NCI-H774 (cell line): ENCODE data around the gene EPN2.
"Not testable (repeated sequence)": the region's sequence is repeated elsewhere in the genome, so short reads cannot be mapped to it uniquely, and the experiment has no call there.

ENCODE experiments used
- DNase-seq: peaks from one replicate; lab custom pipeline; 2025; lab: John Stamatoyannopoulos, UW

The EPN2 gene

DNA sequence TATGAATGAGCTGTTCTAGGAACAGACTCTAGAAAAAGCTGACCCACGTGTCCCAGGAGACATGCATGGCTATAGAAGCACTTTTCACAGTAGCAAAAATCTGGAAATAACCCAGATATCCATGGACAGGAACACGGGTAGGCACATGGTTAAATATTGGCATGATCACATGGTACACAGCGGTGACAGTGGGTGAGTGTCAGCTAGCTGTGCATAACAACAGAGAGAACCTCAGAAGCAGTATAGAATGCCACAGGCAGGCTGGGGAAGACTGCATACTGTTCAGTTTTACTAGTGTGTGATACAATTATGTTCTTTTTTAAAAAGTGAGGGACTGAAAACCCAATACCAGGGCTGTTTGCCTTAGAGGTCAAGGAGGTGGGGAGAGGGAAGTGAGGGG is 31.4 kb downstream of the EPN2 start:
- DNase-seq = no peak

DNA sequence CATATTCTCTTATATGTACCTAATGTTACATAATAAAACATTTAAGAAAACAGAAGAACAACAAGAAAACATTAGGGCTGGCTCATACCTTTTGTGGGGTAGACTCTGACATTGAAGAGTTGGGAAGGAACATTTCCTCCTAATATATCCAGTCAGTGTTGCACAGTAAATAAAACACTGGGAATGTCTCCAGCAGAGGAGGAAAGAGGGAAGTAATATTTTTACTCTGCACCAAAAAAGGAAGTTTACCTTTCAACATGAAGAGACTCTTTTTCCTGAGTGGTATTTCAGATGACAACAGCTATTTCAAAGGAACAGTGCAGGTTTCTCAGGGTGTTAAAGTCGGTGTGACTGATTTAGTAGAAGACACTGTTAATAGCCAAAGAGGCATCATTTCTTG is 31.9 kb downstream of the EPN2 start:
- no peak for DNase-seq

DNA sequence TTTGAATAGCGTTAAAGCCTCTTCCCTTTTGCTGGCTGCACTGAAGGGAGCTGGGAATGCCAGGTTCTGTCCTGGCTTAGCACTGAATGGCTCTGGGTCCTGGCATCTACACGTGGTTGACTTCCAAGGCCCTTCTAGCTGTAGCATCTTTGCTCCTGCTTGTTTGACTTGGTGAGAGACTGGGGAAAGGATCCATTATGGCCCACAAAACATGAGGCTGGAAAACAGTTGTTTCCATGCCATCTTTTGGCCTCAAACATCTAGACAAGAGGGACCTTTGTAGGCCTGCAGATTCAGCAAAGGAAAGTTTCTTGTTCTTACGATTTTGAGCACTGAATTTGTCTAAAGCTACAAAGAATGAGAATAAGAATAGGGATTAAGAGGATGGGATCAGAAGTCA is 32.5 kb downstream of the EPN2 start:
- no peak for DNase-seq

GRCh38 chr17:19270347-19270703 is 33.2 kb downstream of the EPN2 start:
- no peak for DNase-seq

- no peak for DNase-seq
Observed at GRCh38 chr17:19270704-19271611, 33.8 kb downstream of the EPN2 start.

GRCh38 chr17:19271780-19272357 is 34.7 kb downstream of the EPN2 start:
- no peak for DNase-seq

DNA sequence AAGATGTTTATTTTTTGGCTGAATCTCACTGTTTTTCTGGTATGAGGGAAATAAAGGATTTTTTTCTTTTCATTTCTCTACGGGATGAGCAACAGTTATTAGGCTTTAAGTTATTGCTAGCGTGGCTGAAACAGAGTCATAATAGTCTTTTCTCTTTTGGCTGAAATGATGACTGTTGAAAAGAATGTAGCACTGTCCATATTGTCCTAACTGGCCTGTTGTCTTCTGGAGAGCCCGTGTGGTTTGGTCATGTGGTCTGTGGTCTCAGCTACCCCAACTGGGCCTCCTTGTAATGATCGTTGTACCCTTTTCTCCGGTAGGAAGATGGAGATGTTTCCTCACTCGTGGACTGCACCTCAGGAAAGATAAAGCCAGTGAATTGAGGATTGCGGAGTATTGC is 36.6 kb downstream of the EPN2 start:
- DNase-seq = no peak

GRCh38 chr17:19274893-19275292 is 37.7 kb downstream of the EPN2 start:
- no peak for DNase-seq

DNA sequence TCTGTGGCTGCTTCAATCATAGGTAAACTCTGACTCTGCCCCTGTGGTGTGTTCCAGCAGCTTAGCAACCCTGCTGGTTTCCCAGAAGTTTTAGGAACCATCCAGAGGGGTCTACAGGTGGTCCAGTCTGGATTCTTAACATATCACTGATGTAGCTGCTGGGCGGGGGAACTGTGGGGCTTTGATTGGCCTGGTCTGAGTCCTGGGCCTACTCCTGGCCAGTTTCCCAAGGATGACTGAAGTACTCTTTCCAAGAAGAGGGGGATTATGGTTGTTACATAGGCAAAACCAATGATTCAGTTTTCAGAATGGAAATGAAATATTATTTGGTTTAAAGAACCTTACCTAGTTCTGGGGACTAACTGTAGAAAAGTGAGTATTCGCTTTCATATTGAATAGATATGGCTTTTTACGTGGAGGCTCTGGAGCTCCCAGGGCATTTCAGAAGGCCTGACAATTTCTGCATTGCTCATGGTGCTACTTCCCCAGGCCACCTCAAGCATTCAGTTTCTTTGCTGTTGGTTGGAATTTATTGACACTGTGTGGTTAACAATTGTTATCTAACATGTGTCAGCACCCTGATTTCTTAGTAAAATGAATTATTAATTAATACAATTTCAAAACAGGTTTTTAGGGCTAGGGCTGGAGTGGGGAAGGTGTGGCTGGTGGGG is 38.4 kb downstream of the EPN2 start:
- DNase-seq = no peak

- DNase-seq = not testable (repeated sequence)
Observed at GRCh38 chr17:19278284-19278683, 41.1 kb downstream of the EPN2 start.

GRCh38 chr17:19278729-19279128 is 41.6 kb downstream of the EPN2 start:
- DNase-seq = no peak

- DNase-seq = no peak
Observed at GRCh38 chr17:19281161-19281560, 44.0 kb downstream of the EPN2 start.

- no peak for DNase-seq
Observed at GRCh38 chr17:19284005-19284959, 47.1 kb downstream of the EPN2 start.

DNA sequence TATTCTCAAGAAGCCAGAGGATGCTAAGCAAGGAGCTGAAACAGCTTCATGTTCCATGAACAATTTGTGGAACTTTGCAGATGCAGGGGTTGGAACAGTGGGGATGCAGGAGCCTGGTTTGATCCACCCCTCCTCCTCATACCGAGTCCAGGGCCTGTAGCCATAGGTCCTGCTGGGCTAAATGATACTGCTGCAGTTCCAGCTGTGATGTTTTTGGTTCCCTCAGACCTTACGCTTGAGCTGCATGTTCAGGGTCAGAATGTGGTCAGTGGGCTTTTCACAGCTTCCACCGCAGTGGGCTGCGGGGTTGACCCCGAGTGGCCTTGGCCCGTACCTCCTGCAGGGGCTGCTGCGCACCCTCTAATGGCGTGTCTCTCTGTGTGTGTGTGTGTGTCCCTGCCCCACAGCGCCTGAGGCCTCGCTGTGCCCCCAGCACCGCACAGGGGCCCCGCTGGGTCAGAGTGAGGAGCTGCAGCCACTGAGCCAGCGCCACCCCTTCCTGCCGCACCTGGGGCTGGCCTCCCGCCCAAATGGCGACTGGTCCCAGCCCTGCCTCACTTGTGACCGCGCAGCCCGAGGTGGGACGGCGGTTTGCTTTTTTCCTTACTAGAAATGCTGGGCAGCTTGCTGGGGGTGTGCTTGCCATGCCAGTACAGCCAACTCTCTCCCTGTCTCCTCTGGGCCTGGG is 48.2 kb downstream of the EPN2 start:
- no peak for DNase-seq

DNA sequence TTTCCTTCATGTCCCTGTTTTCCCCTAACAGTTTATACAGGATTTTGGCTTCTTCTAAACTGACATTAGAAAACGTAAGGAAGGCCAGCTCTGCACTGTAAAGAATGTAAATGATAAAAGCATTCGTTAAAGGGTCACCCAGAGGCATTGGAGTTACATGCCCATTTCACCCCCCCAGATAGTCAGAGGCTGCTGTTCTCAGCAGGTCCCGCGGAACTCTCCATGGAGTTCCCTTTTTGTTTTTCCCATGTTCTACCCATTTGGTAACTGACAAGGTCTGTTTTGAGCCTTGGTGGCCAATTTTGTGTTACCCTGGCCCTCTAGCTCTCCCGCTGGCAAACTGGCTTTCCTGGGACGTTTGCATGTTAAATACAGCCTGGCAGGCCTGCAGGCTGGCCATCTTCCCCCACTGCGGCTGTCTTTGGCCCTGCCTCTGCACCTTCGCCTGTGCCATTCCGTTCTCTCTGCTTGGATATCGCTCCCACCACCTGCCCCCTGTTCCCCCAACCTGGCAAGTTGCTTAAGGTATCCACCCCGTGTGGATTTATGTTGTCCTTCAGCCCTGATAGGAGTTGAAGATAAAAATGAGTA is 49.7 kb downstream of the EPN2 start:
- DNase-seq = no peak

DNA sequence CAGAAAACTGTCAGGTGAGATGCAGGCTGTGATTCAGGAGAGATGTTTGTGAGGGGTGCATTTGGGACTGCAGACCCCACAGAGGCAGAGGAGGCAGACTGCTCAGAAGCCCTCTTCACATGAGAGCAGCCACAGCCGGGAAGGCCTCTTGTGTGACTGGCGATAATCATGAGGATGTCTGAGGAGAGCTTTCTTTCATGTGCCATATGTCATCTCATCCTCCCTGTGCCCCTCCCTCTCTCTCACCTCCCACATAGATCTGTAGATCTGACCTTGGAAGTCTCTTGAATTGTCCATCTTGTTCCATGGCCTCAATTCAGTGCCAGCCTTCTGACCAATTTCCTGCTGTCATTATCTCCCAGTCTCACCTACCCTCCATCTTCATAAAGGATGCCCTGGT is 50.5 kb downstream of the EPN2 start:
- DNase-seq = no peak

DNA sequence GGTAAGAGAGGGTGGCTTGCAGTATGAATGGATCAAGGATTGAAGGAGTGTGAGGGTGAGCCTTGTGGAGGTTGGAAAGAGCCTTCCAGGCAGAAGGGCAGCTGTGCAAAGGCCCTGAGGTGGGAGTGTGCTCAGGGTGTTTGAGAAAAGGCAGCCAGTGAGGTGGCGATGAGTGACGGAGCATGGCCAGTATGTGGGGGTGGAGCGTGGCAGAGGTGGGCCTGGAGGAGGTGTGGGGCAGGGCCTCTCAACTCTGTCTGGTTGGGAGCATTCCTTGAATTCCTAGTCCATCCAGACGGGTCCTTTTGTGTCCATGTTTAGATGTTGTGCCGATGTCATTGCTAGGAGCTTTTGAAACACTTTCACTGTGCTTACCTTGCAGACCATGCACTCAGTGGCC is 51.3 kb downstream of the EPN2 start:
- DNase-seq = no peak

- DNase-seq = no peak
Observed at GRCh38 chr17:19290066-19290705, 53.0 kb downstream of the EPN2 start.

DNA sequence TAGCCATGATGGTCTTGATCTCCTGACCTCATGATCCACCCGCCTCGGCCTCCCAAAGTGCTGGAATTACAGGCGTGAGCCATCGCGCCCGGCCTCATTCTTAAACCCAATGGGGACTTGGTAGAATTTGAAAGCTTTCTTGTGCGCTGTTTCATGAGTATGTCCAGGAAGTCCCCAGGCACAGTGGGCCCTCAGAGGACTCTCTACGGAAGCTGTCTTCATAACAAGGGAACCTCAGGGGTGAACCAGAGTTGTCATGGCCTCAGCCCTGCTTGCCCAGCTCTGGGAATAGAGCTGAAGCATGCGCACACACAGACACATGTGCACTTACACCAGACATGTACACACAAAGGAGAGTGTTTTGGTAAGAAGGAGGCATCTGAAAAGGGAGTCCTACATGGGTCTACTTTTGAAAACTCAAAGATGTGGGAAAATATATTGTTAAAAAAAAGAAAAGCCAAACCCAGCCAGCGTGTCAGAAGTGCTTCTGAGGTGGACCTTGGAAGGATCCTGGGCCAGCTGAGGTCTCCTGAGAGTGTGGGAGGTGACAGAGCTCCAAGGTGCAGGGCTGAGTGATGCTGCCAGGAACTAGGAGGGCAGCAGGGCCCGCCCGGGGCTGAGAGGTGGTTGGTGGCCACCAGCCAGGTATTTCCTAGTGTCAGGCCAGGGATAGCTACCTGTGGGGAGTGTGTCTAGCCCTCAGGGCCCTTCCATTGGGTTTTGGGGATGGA is 54.6 kb downstream of the EPN2 start:
- DNase-seq = no peak

DNA sequence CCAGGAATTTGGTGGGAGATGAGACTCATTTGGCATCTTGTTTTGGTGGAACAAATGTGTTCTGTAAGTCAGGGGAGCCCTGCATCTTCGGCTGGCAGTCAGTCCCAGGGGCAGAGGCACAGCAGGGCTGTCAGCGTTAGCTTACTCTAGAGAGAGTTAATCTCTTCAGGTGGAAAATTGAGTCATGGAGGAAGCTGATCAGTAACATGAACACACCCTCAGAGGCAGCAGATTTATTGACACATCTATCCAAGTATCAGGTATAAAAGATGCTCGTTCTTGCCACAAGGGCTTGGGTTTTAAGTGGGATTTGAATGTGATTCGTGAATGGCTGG is 55.2 kb downstream of the EPN2 start:
- DNase-seq = no peak
